Colonic mucosa (tissue), 4 donors: ENCODE results near the gene ZCCHC2. TPM values are rescaled to one million over a fixed set of nuclear protein-coding genes. Genes with fewer than 3 reads are reported as not detected.

Experiments used
- DNase-seq: peaks from one replicate; pipeline ENCODE4 v3.0.0-alpha.2; 2020
- H3K27ac ChIP-seq: fragments of 200-600 bp; one replicate; pipeline ENCODE4 v1.8.0; 2021
- H3K27me3 ChIP-seq: fragments of 200-600 bp; one replicate; pipeline ENCODE4 v1.8.0; 2021
- H3K36me3 ChIP-seq: fragments of 200-600 bp; one replicate; pipeline ENCODE4 v1.8.0; 2021
- H3K4me1 ChIP-seq: fragments of 200-600 bp; one replicate; pipeline ENCODE4 v1.8.0; 2021; ENCODE audit warnings: mild to moderate bottlenecking
- H3K4me3 ChIP-seq: fragments of 200-600 bp; one replicate; pipeline ENCODE4 v1.8.0; 2021
- H3K9ac ChIP-seq, 2 donors: one replicate each; pipeline ENCODE4 v1.7.0; 2013; ENCODE audit warnings: control low read depth in 2 of 2, low read depth in 2 of 2, low read length in 2 of 2
- H3K9me3 ChIP-seq: fragments of 200-600 bp; one replicate; pipeline ENCODE4 v1.8.0; 2021
- CTCF ChIP-seq: fragments of 200-600 bp; IDR thresholded peaks from one replicate; pipeline ENCODE4 v1.8.0; 2022; ENCODE audit warnings: antibody characterized with exemption, mild to moderate bottlenecking
- intact Hi-C: fragments of 100-400 bp; cut with DNase I; formaldehyde crosslinking; loops from one replicate; pipeline ENCODE4 v1.14.1; 2022
- total RNA-seq, 2 donors: library from RNA; stranded (reverse); fragmentation: NEBNext Ultra II Directional in 1 of 2; extraction: Animal tissue kit (Norgen Biotek cat#: 25700) in 1 of 2; gene quantifications; one replicate each; pipeline ENCODE4 v1.2.1, GENCODE V29; 2021
- donor health status: healthy.
- donor health status: DM: no; HTN: no; CAD: no.
- donor health status: DM: no; HTN: no; CAD: no.

The ZCCHC2 gene
- total RNA-seq, 2 donors from 2014 or later, result 24.7 to 25.7 TPM

GRCh38 chr18:62486290-62486964, 36.4 kb upstream of the ZCCHC2 start:
- Histone ChIP-seq H3K36me3 (no peaks in the 10 kb centered on the region), H3K9ac (no peak overlapping the region), H3K9me3 (no peaks in the 10 kb centered on the region), H3K4me3 (no peak overlapping the region), H3K27me3 (no peaks in the 10 kb centered on the region), H3K4me1 (peaks cover 5% of the 10 kb centered on the region), H3K27ac (no peak overlapping the region)
- TF ChIP-seq CTCF, result no peak
- DNase-seq, result peak; percentile 77
- intact Hi-C loops, result no loop called here

GRCh38 chr18:62487161-62487560, 35.7 kb upstream of the ZCCHC2 start:
- intact Hi-C loops, result no loop called here
- no peak overlapping the region for H3K4me3 ChIP-seq
- no peak overlapping the region for H3K27ac ChIP-seq
- H3K27me3 ChIP-seq, result no peaks in the 10 kb centered on the region
- H3K36me3 ChIP-seq, result no peaks in the 10 kb centered on the region
- DNase-seq, result no peak
- TF ChIP-seq CTCF, result no peak
- peaks cover 5% of the 10 kb centered on the region for H3K4me1 ChIP-seq
- H3K9me3 ChIP-seq, result no peaks in the 10 kb centered on the region
- no peak overlapping the region for H3K9ac ChIP-seq

- DNase-seq, result no peak
- H3K27ac ChIP-seq, result no peak overlapping the region
- intact Hi-C loops, result no loop called here
- no peaks in the 10 kb centered on the region for H3K9me3 ChIP-seq
- H3K27me3 ChIP-seq, result no peaks in the 10 kb centered on the region
- no peaks in the 10 kb centered on the region for H3K36me3 ChIP-seq
- no peak overlapping the region for H3K4me3 ChIP-seq
- TF ChIP-seq CTCF, result no peak
- peaks cover 5% of the 10 kb centered on the region for H3K4me1 ChIP-seq
- H3K9ac ChIP-seq, result no peak overlapping the region
These were observed 31.7 kb upstream of the ZCCHC2 start for GRCh38 chr18:62490967-62491695.

- H3K9me3 ChIP-seq, result no peaks in the 10 kb centered on the region
- intact Hi-C loops, result no loop called here
These were observed 29.6 kb upstream of the ZCCHC2 start for GRCh38 chr18:62493033-62493862.

More at GRCh38 chr18:62493033-62493862, 29.6 kb upstream of the ZCCHC2 start:
- Histone ChIP-seq H3K36me3 (no peaks in the 10 kb centered on the region), H3K4me3 (no peak overlapping the region), H3K9ac (no peak overlapping the region), H3K27me3 (no peaks in the 10 kb centered on the region), H3K4me1 (no peaks in the 10 kb centered on the region), H3K27ac (no peak overlapping the region)
- no peak for DNase-seq
- no peak for TF ChIP-seq CTCF
